ENCODE measurements around the gene COL27A1.

Gene COL27A1

GRCh38 chr9:114227288-114228015 is 72.1 kb downstream of the COL27A1 start:
- no peak for DNase-seq (ENCODE audit: low read depth in 2 of 2)

GRCh38 chr9:114228016-114228808 is 72.9 kb downstream of the COL27A1 start:
- DNase-seq (ENCODE audit: low read depth in 2 of 2): no peak

GRCh38 chr9:114229295-114229694 is 74.0 kb downstream of the COL27A1 start:
- DNase-seq (ENCODE audit: low read depth in 2 of 2): no peak

- DNase-seq (ENCODE audit: low read depth in 2 of 2): no peak
These were observed 74.7 kb downstream of the COL27A1 start for GRCh38 chr9:114230068-114230467.

- no peak for DNase-seq (ENCODE audit: low read depth in 2 of 2)
These were observed 75.9 kb downstream of the COL27A1 start for GRCh38 chr9:114231273-114231672.

- no peak for DNase-seq (ENCODE audit: low read depth in 2 of 2)
These were observed 76.5 kb downstream of the COL27A1 start for GRCh38 chr9:114231719-114232449.

- no peak for DNase-seq (ENCODE audit: low read depth in 2 of 2)
These were observed 78.3 kb downstream of the COL27A1 start for GRCh38 chr9:114233491-114234185.

GRCh38 chr9:114235033-114235661 is 79.8 kb downstream of the COL27A1 start:
- no peak for DNase-seq (ENCODE audit: low read depth in 2 of 2)

GRCh38 chr9:114236391-114237138 is 81.2 kb downstream of the COL27A1 start:
- DNase-seq (ENCODE audit: low read depth in 2 of 2): no peak

GRCh38 chr9:114237247-114237646 is 81.9 kb downstream of the COL27A1 start:
- no peak for DNase-seq (ENCODE audit: low read depth in 2 of 2)

GRCh38 chr9:114237781-114238180 is 82.4 kb downstream of the COL27A1 start:
- DNase-seq (ENCODE audit: low read depth in 2 of 2): no peak

GRCh38 chr9:114238472-114238871 is 83.1 kb downstream of the COL27A1 start:
- DNase-seq (ENCODE audit: low read depth in 2 of 2): no peak

GRCh38 chr9:114238891-114239875 is 83.8 kb downstream of the COL27A1 start:
- DNase-seq (ENCODE audit: low read depth in 2 of 2): no peak

GRCh38 chr9:114240216-114240615 is 84.9 kb downstream of the COL27A1 start:
- DNase-seq (ENCODE audit: low read depth in 2 of 2): no peak

GRCh38 chr9:114240647-114241558 is 85.6 kb downstream of the COL27A1 start:
- no peak for DNase-seq (ENCODE audit: low read depth in 2 of 2)

GRCh38 chr9:114242837-114243236 is 87.5 kb downstream of the COL27A1 start:
- no peak for DNase-seq (ENCODE audit: low read depth in 2 of 2)

GRCh38 chr9:114243240-114243639 is 87.9 kb downstream of the COL27A1 start:
- DNase-seq (ENCODE audit: low read depth in 2 of 2): no peak

GRCh38 chr9:114244570-114244969 is 89.2 kb downstream of the COL27A1 start:
- no peak for DNase-seq (ENCODE audit: low read depth in 2 of 2)

Measured in stimulated activated CD4-positive, alpha-beta T cell treated with anti-CD3 and anti-CD28 coated beads, Interleukin-12 subunit alpha, Interleukin-12 subunit beta, amount 100 ng/mL, for 24 hours (primary cell).